SH-SY5Y (cell line): ENCODE measurements around the gene GABRD.

ENCODE experiments used
- GATA2 ChIP-seq: IDR thresholded peaks from 2 replicates; pipeline ENCODE4 v1.6.1; 2011; ENCODE audit warnings: mild to moderate bottlenecking, low read depth, low read length
- GATA3 ChIP-seq: IDR thresholded peaks from 2 replicates; pipeline ENCODE4 v1.6.1; 2011; ENCODE audit warnings: low read depth, mild to moderate bottlenecking, low read length, moderate library complexity

DNA sequence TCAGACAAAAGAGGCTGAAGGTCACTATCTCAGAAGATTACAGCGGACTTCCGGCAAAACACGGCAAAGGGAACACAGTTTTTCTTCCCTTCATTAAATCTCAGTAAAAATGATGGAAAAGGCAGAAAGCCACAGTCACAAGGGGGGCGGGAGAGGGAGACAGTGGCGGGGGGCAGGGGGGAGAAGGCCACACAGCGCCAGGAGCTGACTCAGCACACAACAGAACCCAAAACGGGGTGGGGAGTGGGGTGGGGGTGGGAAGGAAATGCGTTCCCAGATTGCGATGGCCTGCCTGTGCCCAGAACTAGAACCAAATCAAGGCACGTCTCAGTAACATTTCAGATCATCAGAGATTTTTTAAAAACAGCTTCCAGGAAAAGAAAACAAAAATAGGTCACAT, 28.9 kb upstream of the GABRD start:
- TF ChIP-seq GATA2: no peak
- no peak for TF ChIP-seq GATA3
